HepG2 (cell line): ENCODE measurements around the gene TNFRSF18. TPM values are rescaled to one million over a fixed set of nuclear protein-coding genes. Genes with fewer than 3 reads are reported as not detected.

Experiments used
- AKAP8 ChIP-seq: sonication (generic); formaldehyde crosslinking; IDR thresholded peaks from 2 replicates; pipeline ENCODE4 v1.5.1; 2020; ENCODE audit warnings: mild to moderate bottlenecking, missing genetic modification reagents
- ARHGAP35 ChIP-seq: sonication (generic); formaldehyde crosslinking; IDR thresholded peaks from 2 replicates; pipeline ENCODE4 v1.9.0; 2022; ENCODE audit warnings: mild to moderate bottlenecking, inconsistent platforms, moderate library complexity, missing genetic modification reagents, borderline replicate concordance
- CREB1 ChIP-seq, 2 experiments: fragments of 450-650 bp in 1 of 2; IDR thresholded peaks; 2 replicates each; pipeline ENCODE4 v1.6.1; 2016 to 2017; ENCODE audit warnings: control low read depth in 1 of 2, mild to moderate bottlenecking in 1 of 2, missing compliant biosample characterization in 1 of 2, missing genetic modification characterization in 1 of 2
- KDM5B ChIP-seq: sonication (generic); formaldehyde crosslinking; IDR thresholded peaks from 2 replicates; pipeline ENCODE4 v1.4.0; 2020; ENCODE audit warnings: missing genetic modification reagents, mild to moderate bottlenecking, borderline replicate concordance
- MEIS1 ChIP-seq: sonication (generic); formaldehyde crosslinking; IDR thresholded peaks from 2 replicates; pipeline ENCODE4 v1.9.0; 2021; ENCODE audit warnings: mild to moderate bottlenecking, missing genetic modification reagents, moderate library complexity, borderline replicate concordance
- MIER2 ChIP-seq: IDR thresholded peaks from 2 replicates; pipeline ENCODE4 v1.6.1; 2016; ENCODE audit warnings: missing biosample characterization, missing genetic modification reagents
- MTF1 ChIP-seq: sonication (generic); formaldehyde crosslinking; IDR thresholded peaks from 2 replicates; pipeline ENCODE4 v1.5.0; 2020; ENCODE audit warnings: missing genetic modification reagents
- NFKB2 ChIP-seq: sonication (generic); formaldehyde crosslinking; IDR thresholded peaks from 2 replicates; pipeline ENCODE4 v1.4.0; 2020; ENCODE audit warnings: missing genetic modification reagents, borderline replicate concordance
- RCOR2 ChIP-seq: IDR thresholded peaks from 2 replicates; pipeline ENCODE4 v1.6.1; 2016; ENCODE audit warnings: missing biosample characterization, missing genetic modification reagents
- RXRA ChIP-seq: sonication (generic); formaldehyde crosslinking; IDR thresholded peaks from 2 replicates; pipeline ENCODE4 v1.5.1; 2020; ENCODE audit warnings: missing genetic modification reagents
- TGIF2 ChIP-seq: IDR thresholded peaks from 2 replicates; pipeline ENCODE4 v1.6.1; 2016; ENCODE audit warnings: control low read depth, missing compliant biosample characterization
- THAP7 ChIP-seq: sonication (generic); formaldehyde crosslinking; IDR thresholded peaks from 2 replicates; pipeline ENCODE4 v1.8.1; 2023; ENCODE audit warnings: mild to moderate bottlenecking, missing genetic modification reagents
- ZNF136 ChIP-seq: sonication (generic); formaldehyde crosslinking; IDR thresholded peaks from 2 replicates; pipeline ENCODE4 v1.8.1; 2022; ENCODE audit warnings: low read depth, mild to moderate bottlenecking, moderate library complexity, missing genetic modification reagents
- ZNF317 ChIP-seq: sonication (generic); formaldehyde crosslinking; IDR thresholded peaks from 2 replicates; pipeline ENCODE4 v1.5.0; 2020; ENCODE audit warnings: mild to moderate bottlenecking, missing genetic modification reagents
- ZNF501 ChIP-seq: sonication (generic); formaldehyde crosslinking; IDR thresholded peaks from 2 replicates; pipeline ENCODE4 v1.5.1; 2020; ENCODE audit warnings: mild to moderate bottlenecking, moderate library complexity, missing genetic modification reagents
- ZNF709 ChIP-seq: sonication (generic); formaldehyde crosslinking; IDR thresholded peaks from 2 replicates; pipeline ENCODE4 v1.5.0; 2020; ENCODE audit warnings: mild to moderate bottlenecking, missing genetic modification reagents
- polyA plus RNA-seq, 8 experiments: library from polyadenylated mRNA; depleted of rRNA in 3 of 8; stranded (reverse) in 7 of 8; unstranded in 1 of 8; fragments of >200 nt; fragmentation: Illumina TruSeq in 4 of 8; extraction: Trizol in 4 of 8; gene quantifications; 2 replicates each; pipeline versions ENCODE4 v1.2.1 to v1.2.3, GENCODE V29; 2011 to 2016; ENCODE audit warnings: low read depth in 4 of 8, missing spikeins in 1 of 8, mixed read lengths in 1 of 8; ENCODE audit not compliant: insufficient read depth in 1 of 8
- total RNA-seq, 5 experiments: library from RNA; depleted of rRNA; stranded (reverse); fragments of >200 nt; fragmentation: Illumina TruSeq; extraction: Trizol; gene quantifications; 2 replicates each; pipeline ENCODE4 v1.2.3, GENCODE V29; 2016; ENCODE audit warnings: low read depth in 1 of 5
- TF ChIP-seq, protein P1 (sequence below): sonication (generic); formaldehyde crosslinking; IDR thresholded peaks from 2 replicates; pipeline ENCODE4 v1.8.1; 2022; ENCODE audit warnings: mild to moderate bottlenecking, missing genetic modification reagents
- TF ChIP-seq, protein P2 (sequence below): sonication (generic); formaldehyde crosslinking; IDR thresholded peaks from 2 replicates; pipeline ENCODE4 v1.9.0; 2022; ENCODE audit warnings: low read depth, missing genetic modification reagents
- TF ChIP-seq, protein P3 (sequence below), 2 experiments: sonication (generic) in 1 of 2; formaldehyde crosslinking in 1 of 2; IDR thresholded peaks; 2 replicates each; pipeline versions ENCODE4 v1.5.1 to v1.6.1; 2011 to 2020; ENCODE audit warnings: borderline replicate concordance in 1 of 2, low read depth in 1 of 2, low read length in 1 of 2, mild to moderate bottlenecking in 1 of 2, missing genetic modification reagents in 1 of 2, moderate library complexity in 1 of 2

The TNFRSF18 gene
- total and polyA plus RNA-seq, 2 of the 13 experiments (the other 11 are each of a cell fraction or from before 2014, with no cell fraction given) = not detected

GRCh38 chr1:1230656-1231399 lies 24.4 kb upstream of the TNFRSF18 start (continued):
- peak; percentile 8; the same call in 1 of the 2 replicates for TF ChIP-seq ZNF501 (CRISPR knock-in tag)
- TF ChIP-seq, protein P1, sequence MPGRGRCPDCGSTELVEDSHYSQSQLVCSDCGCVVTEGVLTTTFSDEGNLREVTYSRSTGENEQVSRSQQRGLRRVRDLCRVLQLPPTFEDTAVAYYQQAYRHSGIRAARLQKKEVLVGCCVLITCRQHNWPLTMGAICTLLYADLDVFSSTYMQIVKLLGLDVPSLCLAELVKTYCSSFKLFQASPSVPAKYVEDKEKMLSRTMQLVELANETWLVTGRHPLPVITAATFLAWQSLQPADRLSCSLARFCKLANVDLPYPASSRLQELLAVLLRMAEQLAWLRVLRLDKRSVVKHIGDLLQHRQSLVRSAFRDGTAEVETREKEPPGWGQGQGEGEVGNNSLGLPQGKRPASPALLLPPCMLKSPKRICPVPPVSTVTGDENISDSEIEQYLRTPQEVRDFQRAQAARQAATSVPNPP (CRISPR knock-in tag) = no peak
- TF ChIP-seq MEIS1 (CRISPR knock-in tag) = no peak
- TF ChIP-seq RXRA (CRISPR knock-in tag) = no peak
- peak; percentile 13; the same call in 1 of the 2 replicates for TF ChIP-seq NFKB2
- no peak for TF ChIP-seq THAP7 (CRISPR knock-in tag)
- no peak; the same call in 1 of the 2 replicates for TF ChIP-seq KDM5B (CRISPR knock-in tag)
- TF ChIP-seq, protein P2, sequence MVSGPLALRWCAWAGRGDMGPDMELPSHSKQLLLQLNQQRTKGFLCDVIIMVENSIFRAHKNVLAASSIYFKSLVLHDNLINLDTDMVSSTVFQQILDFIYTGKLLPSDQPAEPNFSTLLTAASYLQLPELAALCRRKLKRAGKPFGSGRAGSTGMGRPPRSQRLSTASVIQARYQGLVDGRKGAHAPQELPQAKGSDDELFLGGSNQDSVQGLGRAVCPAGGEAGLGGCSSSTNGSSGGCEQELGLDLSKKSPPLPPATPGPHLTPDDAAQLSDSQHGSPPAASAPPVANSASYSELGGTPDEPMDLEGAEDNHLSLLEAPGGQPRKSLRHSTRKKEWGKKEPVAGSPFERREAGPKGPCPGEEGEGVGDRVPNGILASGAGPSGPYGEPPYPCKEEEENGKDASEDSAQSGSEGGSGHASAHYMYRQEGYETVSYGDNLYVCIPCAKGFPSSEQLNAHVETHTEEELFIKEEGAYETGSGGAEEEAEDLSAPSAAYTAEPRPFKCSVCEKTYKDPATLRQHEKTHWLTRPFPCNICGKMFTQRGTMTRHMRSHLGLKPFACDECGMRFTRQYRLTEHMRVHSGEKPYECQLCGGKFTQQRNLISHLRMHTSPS (CRISPR knock-in tag) = no peak
- TF ChIP-seq, protein P3, sequence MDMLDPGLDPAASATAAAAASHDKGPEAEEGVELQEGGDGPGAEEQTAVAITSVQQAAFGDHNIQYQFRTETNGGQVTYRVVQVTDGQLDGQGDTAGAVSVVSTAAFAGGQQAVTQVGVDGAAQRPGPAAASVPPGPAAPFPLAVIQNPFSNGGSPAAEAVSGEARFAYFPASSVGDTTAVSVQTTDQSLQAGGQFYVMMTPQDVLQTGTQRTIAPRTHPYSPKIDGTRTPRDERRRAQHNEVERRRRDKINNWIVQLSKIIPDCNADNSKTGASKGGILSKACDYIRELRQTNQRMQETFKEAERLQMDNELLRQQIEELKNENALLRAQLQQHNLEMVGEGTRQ (IDR thresholded peaks at IDR 0.05; ENCODE audit: low read depth, low read length) = no peak
- TF ChIP-seq, protein P3 (CRISPR knock-in tag; IDR thresholded peaks at IDR 0.05; ENCODE audit: borderline replicate concordance) = no peak
- TF ChIP-seq ZNF136 (CRISPR knock-in tag) = peak; percentile 41; the same call in 1 of the 2 replicates
- 0 out of 2 replicates have a peak, but pooled peaks have one; percentile 52 for TF ChIP-seq RCOR2
- TF ChIP-seq TGIF2 (CRISPR knock-in tag) = no peak
- no peak for TF ChIP-seq AKAP8 (CRISPR knock-in tag)
- TF ChIP-seq MIER2 (CRISPR knock-in tag) = no peak
- TF ChIP-seq ARHGAP35 = no peak
- TF ChIP-seq MTF1 (CRISPR knock-in tag) = 0 out of 2 replicates have a peak, but pooled peaks have one; percentile 27
- TF ChIP-seq ZNF709 = no peak
- TF ChIP-seq ZNF317 = no peak
- no peak for TF ChIP-seq CREB1 (IDR thresholded peaks at IDR 0.05)
- no peak for TF ChIP-seq CREB1 (CRISPR knock-in tag; IDR thresholded peaks at IDR 0.05)
